Neural cell (in vitro differentiated cells): Measurements from ENCODE around the gene CPNE5. TPM values are rescaled to one million over a fixed set of nuclear protein-coding genes. Genes with fewer than 3 reads are reported as not detected.

Experiments used
- H2AFZ ChIP-seq: fragments of 200-600, 300-800 bp; sonication (generic), shearing (Covaris generic); 2 replicates; pipeline ENCODE4 v1.6.0; 2014; ENCODE audit warnings: low read depth, mild to moderate bottlenecking, antibody characterized with exemption, low read length, moderate library complexity
- H3F3A ChIP-seq: fragments of 200-600 bp; shearing (Covaris generic); 2 replicates; pipeline ENCODE4 v1.6.1; 2016; ENCODE audit warnings: mild to moderate bottlenecking, moderate library complexity, mixed read lengths, antibody characterized with exemption, low read length; ENCODE audit not compliant: insufficient read depth, poor library complexity, severe bottlenecking
- H3K27ac ChIP-seq: fragments of 200-600, 300-800 bp; sonication (generic), shearing (Covaris generic); 2 replicates; pipeline ENCODE4 v1.5.1; 2014; ENCODE audit warnings: mild to moderate bottlenecking, low read length, moderate library complexity
- H3K27me3 ChIP-seq: fragments of 300-800, 200-600 bp; sonication (generic), shearing (Covaris generic); 2 replicates; pipeline ENCODE4 v1.6.0; 2014; ENCODE audit warnings: mild to moderate bottlenecking, low read depth, low read length, moderate library complexity; ENCODE audit not compliant: insufficient read depth
- H3K36me3 ChIP-seq: fragments of 300-800, 200-600 bp; sonication (generic), shearing (Covaris generic); 2 replicates; pipeline ENCODE4 v1.5.1; 2014; ENCODE audit warnings: mild to moderate bottlenecking, antibody characterized with exemption, low read length, moderate library complexity; ENCODE audit not compliant: insufficient read depth
- H3K4me2 ChIP-seq: fragments of 300-800, 200-600 bp; sonication (generic), shearing (Covaris generic); 2 replicates; pipeline ENCODE4 v1.6.0; 2014; ENCODE audit warnings: mild to moderate bottlenecking, low read length
- H3K4me3 ChIP-seq: fragments of 300-800, 200-600 bp; sonication (generic), shearing (Covaris generic); 2 replicates; pipeline ENCODE4 v1.5.1; 2014; ENCODE audit warnings: mild to moderate bottlenecking, low read length, moderate library complexity
- H3K79me2 ChIP-seq: fragments of 200-600 bp; shearing (Covaris generic); replicated peaks from 2 replicates; pipeline ENCODE4 v1.6.0; 2014; ENCODE audit warnings: mild to moderate bottlenecking, low read length, moderate library complexity; ENCODE audit not compliant: insufficient read depth
- H3K9ac ChIP-seq: fragments of 300-800, 200-600 bp; sonication (generic), shearing (Covaris generic); 2 replicates; pipeline ENCODE4 v1.6.1; 2016; ENCODE audit warnings: mild to moderate bottlenecking, low read length, mixed read lengths
- H3K9me2 ChIP-seq: fragments of 200-600 bp; shearing (Covaris generic); 2 replicates; pipeline ENCODE4 v1.6.1; 2016; ENCODE audit warnings: mild to moderate bottlenecking, low read length, mixed read lengths; ENCODE audit not compliant: insufficient read depth
- H3K9me3 ChIP-seq: fragments of 200-600, 300-800 bp; sonication (generic), shearing (Covaris generic); 2 replicates; pipeline ENCODE4 v1.6.1; 2016; ENCODE audit warnings: mild to moderate bottlenecking, mixed run types, low read length, moderate library complexity, mixed read lengths
- H4K20me1 ChIP-seq: fragments of 200-600 bp; shearing (Covaris generic); 2 replicates; pipeline ENCODE4 v1.6.1; 2016; ENCODE audit warnings: mild to moderate bottlenecking, mixed run types; ENCODE audit not compliant: insufficient read depth
- CTCF ChIP-seq: fragments of 450-650 bp; IDR thresholded peaks from 2 replicates; pipeline ENCODE4 v1.5.1; 2014; ENCODE audit warnings: antibody characterized with exemption, mild to moderate bottlenecking, moderate library complexity; ENCODE audit not compliant: poor library complexity, severe bottlenecking
- EP300 ChIP-seq: fragments of 450-650 bp; conservative IDR thresholded peaks from 2 replicates; pipeline ENCODE4 v1.6.1; 2014; ENCODE audit warnings: antibody characterized with exemption, mild to moderate bottlenecking, moderate library complexity; ENCODE audit not compliant: poor library complexity, severe bottlenecking
- EZH2 ChIP-seq: fragments of 200-600, 300-800 bp; shearing (Covaris generic), sonication (generic); IDR thresholded peaks from 2 replicates; pipeline ENCODE4 v1.6.1; 2014; ENCODE audit warnings: antibody characterized with exemption, low read length, borderline replicate concordance, mild to moderate bottlenecking; ENCODE audit not compliant: insufficient read depth, poor library complexity, severe bottlenecking
- MXI1 ChIP-seq: fragments of 450-650 bp; conservative IDR thresholded peaks from 2 replicates; pipeline ENCODE4 v1.6.1; 2014; ENCODE audit warnings: antibody characterized with exemption, mild to moderate bottlenecking; ENCODE audit not compliant: poor library complexity, severe bottlenecking
- POLR2AphosphoS5 ChIP-seq: IDR thresholded peaks from 2 replicates; pipeline ENCODE4 v1.6.1; 2012
- RAD21 ChIP-seq: fragments of 450-650 bp; conservative IDR thresholded peaks from 2 replicates; pipeline ENCODE4 v1.6.1; 2014; ENCODE audit warnings: antibody characterized with exemption, mild to moderate bottlenecking, moderate library complexity
- REST ChIP-seq: IDR thresholded peaks from 2 replicates; pipeline ENCODE4 v1.6.1; 2012; ENCODE audit warnings: borderline replicate concordance
- SMC3 ChIP-seq: fragments of 450-650 bp; conservative IDR thresholded peaks from 2 replicates; pipeline ENCODE4 v1.6.1; 2014; ENCODE audit warnings: antibody characterized with exemption, mild to moderate bottlenecking, moderate library complexity; ENCODE audit not compliant: poor library complexity
- TAF1 ChIP-seq: IDR thresholded peaks from 2 replicates; pipeline ENCODE4 v1.6.1; 2012; ENCODE audit warnings: low read depth
- polyA plus RNA-seq: library from polyadenylated mRNA; depleted of rRNA; stranded (reverse); fragments of >200 nt; gene quantifications from 2 replicates; pipeline ENCODE4 v1.2.3, GENCODE V29; 2014

Gene CPNE5
- polyA plus RNA-seq, 1 donor from 2014 or later: 8.7 TPM

- Histone ChIP-seq H2AFZ (no peak overlapping the region), H3K9me2 (no peaks in the 10 kb centered on the region), H3K9ac (no peak overlapping the region), H3K27ac (no peak overlapping the region), H3K4me3 (no peak overlapping the region), H3K9me3 (no peaks in the 10 kb centered on the region), H3F3A (no peaks in the 10 kb centered on the region), H3K27me3 (no peaks in the 10 kb centered on the region), H3K79me2 (no peaks in the 10 kb centered on the region), H4K20me1 (no peaks in the 10 kb centered on the region), H3K36me3 (no peaks in the 10 kb centered on the region), H3K4me2 (no peak overlapping the region)
- TF ChIP-seq EP300 (no peak), CTCF (no peak), TAF1 (no peak), EZH2 (no peak), MXI1 (no peak), REST (no peak), SMC3 (no peak), RAD21 (no peak), POLR2AphosphoS5 (no peak)
Observed at GRCh38 chr6:36808634-36809033, 30.6 kb downstream of the CPNE5 start.

- no peaks in the 10 kb centered on the region for H3K36me3 ChIP-seq
- H3K79me2 ChIP-seq: no peaks in the 10 kb centered on the region
- H4K20me1 ChIP-seq: no peaks in the 10 kb centered on the region
- H3K9me3 ChIP-seq: no peaks in the 10 kb centered on the region
- no peaks in the 10 kb centered on the region for H3F3A ChIP-seq
- H3K4me2 ChIP-seq: no peak overlapping the region
- no peak overlapping the region for H3K27ac ChIP-seq
- TF ChIP-seq EZH2 (no peak), POLR2AphosphoS5 (no peak), RAD21 (no peak), MXI1 (no peak), REST (no peak), TAF1 (no peak), SMC3 (no peak), EP300 (no peak), CTCF (no peak)
- no peak overlapping the region for H2AFZ ChIP-seq
- H3K4me3 ChIP-seq: no peak overlapping the region
- H3K9me2 ChIP-seq: no peaks in the 10 kb centered on the region
- H3K27me3 ChIP-seq: no peaks in the 10 kb centered on the region
- H3K9ac ChIP-seq: no peak overlapping the region
Observed at GRCh38 chr6:36807750-36808149, 31.5 kb downstream of the CPNE5 start.
